HG03025 (cell line): ENCODE measurements around the gene TXN2.
"Not testable (repeated sequence)": the region's sequence is repeated elsewhere in the genome, so short reads cannot be mapped to it uniquely, and the experiment has no call there.

Experiments
- ATAC-seq: cut with Tn5 transposase; IDR thresholded peaks from one replicate; pipeline ENCODE4 v1.9.1; 2021; ENCODE audit warnings: mild to moderate bottlenecking, moderate library complexity; ENCODE audit not compliant: unreplicated experiment, low FRiP score

The TXN2 gene

DNA sequence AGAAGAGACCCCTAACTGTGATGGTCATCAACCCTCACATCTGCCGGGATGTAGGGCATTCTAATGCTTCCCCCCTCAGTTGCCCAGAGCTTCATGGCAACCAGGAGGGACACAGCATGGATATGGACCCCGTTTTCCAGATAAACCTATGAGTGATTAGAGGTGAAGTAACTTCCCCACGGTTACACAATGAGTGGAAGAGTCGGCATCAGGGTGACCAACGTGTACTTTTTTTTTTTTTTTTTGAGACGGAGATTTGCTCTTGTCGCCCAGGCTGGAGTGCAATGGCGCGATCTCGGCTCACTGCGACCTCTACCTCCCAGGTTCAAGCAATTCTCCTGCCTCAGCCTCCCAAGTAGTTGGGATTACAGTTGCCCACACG lies 25.0 kb downstream of the TXN2 start:
- ATAC-seq = no peak

DNA sequence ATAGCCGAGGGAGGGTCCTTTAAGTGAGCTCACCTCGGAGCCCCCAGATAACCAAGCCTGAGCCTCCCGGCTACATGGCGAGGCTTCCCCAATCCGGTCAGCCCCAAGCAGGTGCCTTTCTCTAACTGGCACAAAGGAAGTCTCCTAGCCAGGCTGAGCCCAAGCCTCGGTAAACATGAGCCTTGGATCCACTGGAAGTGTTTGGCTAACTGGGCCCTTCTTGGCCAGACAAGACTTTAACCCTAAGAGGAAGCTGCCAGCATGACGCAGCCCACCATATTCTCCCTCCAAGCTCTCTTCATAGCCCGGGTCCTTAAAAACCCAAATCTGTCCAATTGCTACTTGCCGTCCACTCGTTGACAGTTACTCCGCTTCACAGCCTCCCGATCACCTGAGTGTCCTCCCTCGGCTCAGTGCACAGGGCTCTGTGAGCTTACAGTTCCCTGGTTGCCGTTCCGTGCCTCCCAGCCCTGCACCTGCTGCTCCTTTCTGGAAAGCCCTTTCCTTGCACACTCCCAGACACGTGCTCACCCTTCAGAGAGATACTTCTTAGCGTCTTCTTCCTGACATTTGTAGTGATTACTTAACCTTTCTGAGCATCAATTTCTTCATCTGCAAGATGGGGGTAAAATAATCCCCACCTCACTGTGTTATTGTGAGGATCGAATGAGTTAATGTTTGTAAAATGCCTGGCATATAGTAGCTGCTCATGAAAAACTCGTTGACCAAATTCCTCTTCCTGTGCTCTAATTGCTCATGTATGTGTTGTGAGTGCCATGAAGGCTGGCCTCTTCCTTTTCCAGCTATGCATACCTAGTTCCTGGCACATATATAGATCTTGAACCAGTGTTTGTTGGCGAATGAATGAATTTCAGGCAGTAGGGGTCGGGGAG lies 25.6 kb downstream of the TXN2 start:
- ATAC-seq = no peak

DNA sequence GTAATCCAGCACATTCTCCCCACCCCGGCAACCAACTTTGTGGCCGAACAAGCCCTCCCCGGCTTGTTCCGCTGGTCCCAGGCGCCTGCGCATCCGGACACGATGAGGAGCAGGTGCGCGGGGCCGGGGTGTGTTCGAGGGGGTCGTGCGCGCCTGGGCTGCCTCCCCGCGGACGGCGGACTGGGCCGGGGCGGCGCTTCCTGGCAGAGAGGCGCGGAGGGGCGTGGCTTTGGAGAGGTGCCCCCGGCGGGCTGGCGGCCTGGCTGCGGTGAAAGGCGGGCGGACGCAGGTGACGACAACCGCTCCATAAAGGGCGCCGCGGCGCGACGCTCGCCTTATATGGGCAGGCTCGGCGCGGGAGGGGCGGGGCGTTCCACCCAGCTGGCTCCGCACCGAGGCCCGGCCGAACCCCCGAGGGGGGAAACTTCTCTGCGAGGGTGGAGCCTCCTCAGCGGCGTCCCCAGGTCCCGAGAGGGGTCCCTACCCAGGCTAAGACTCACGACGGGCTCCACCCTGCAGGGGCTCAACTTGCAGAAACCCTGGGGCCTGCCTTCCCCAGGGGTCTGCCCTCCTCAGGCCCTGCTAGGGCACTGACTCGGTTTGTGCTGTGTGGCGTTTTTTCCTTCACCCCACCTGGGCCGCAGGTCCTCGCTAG lies 26.4 kb downstream of the TXN2 start:
- peak; percentile 46 for ATAC-seq

DNA sequence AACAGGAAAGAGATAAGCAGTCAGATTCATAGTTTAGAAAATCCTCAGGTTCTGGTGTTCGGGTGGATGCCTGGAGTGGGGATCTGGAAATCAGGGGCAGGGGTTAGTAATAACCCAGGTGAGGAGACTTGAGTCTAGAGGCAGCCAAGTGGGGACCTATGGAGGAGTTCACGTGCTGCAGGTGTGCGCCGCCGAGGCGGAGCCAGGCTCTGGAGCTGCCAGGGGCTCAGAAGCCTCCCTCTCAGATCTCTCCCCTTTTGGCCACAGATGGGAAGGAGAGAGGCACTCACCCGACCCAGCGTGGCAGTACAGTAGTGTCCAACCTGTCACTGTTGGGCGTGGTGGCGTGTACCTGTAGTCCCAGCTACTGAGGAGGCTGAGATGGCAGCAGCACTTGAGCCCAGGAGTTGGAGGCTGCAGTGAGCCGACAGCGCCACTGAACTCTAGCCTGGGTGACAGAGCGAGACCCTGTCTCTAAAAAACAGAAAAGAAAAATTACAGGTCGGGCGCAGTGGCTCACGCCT lies 27.5 kb downstream of the TXN2 start:
- no peak for ATAC-seq

DNA sequence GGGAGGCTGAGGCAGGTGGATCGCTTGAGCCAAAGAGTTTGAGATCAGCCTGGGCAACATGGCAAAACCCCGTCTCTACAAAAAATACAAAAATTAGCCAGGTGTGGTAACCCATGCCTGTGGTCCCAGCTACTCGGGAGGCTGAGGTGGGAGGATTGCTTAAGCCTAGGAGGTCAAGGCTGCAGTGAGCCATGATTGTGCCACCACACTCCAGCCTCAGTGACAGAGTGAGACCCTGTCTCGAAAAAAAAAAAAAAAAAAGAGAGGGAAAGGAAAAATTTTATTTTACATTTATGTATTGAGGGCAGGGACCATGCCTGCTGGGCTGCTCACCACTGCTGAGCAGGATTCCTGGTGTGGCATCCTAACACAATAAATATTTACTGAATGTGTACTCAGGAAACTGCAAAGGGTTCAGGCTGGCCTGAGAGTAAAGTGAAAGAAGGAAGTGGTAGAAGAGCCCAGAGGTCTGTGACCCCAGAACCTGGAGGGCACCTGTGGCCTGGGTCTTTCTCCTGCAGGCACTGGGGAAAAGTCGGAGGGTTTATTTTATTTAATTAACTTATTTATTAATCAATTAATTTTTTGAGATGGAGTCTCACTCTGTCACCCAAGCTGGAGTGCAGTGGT lies 28.3 kb downstream of the TXN2 start:
- not testable (repeated sequence) for ATAC-seq

DNA sequence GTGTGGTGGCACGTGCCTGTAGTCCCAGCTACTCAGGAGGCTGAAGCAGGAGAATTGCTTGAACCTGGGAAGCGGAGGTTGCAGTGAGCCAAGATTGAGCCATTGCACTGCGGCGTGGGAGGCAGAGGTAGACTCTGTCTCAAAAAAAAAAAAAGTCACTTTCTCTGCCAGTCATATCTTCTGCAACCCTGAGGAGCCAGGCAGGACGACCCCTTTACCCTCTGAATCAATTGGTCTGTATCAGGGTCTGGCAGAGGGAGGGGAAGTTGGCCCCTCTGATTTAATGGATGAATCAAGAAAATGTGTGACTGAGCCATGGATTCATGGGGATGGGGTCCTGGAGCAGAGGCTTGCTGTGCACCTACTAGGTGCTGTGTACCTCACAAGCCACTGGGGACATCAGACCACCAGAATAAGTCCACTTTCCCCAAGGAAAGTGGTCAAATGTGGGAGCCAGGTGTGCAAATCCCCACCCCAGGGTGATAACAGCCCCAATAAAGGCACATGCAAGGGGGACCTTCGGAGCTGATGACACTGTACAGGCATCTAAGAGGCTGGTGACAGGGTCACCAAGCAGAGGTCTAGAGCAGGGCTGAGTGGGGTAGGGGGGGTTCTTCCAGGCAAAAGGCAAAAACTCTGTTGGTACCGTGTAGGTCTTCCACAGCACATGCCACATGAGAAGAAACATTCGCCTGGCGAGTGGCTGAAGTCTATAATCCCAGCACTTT lies 29.0 kb downstream of the TXN2 start:
- ATAC-seq = no peak

DNA sequence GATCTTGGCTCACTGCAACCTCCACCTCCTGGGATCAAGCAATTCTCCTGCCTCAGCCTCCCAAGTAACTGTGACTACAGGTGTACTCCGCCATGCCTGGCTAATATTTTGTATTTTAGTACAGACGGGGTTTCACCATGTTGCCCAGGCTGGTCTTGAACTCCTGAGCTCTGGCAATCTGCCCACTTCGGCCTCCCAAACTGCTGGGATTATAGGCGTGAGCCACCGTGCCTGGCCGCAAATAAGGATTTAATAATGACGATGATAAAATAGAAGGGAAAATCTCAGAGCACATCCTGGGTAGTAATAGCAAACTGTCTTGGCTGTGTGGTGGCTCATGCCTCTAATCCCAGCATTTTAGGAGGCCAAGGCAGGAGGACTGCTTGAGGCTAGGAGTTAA lies 30.5 kb downstream of the TXN2 start:
- not testable (repeated sequence) for ATAC-seq

DNA sequence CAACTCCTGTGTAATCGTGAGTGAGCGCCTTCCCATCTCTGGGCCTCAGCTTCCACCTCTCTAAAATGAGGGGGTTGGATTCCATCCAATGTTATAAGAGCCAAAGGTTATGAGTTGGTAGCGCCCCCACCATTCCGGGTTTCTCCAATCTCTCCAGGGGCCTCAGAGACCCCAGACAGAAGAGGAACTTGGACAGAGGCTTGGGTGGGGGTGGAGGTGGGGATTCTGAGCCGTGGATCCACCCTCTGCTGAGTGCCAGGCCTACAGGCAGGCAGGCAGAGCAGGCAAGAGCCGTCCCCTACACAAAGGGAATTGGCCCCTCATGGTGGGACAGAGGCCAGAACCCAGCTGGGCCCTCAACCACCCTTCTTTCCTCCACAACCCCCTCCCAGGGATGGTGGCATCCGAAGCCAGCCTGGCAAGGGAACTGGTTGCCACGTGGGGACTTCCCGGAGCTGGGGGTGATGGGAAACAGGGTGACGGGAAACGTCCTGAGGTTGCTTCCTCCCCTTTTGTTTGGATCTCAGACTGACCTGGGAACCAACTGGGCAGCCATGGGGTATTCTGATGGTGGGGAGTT lies 31.8 kb downstream of the TXN2 start:
- no peak for ATAC-seq

DNA sequence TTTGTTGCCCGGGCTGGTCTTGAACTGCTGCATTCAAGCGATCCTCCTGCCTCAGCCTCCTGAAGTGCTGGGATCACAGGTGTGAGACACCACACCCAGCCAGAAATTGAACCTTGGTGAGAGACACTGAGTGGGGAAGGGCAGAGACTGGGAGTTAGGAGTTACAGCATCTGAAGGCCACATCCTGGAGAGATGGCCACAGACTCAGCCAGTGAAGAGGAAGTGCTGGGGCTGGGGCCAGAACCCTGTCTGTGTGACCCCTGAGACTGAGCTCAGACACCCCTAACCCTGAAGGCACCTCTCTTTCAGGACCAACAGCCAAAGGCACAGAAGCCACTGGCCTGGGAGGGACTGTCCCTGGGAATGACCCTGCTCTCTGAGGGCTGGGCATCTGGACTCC lies 33.8 kb downstream of the TXN2 start:
- ATAC-seq = no peak

DNA sequence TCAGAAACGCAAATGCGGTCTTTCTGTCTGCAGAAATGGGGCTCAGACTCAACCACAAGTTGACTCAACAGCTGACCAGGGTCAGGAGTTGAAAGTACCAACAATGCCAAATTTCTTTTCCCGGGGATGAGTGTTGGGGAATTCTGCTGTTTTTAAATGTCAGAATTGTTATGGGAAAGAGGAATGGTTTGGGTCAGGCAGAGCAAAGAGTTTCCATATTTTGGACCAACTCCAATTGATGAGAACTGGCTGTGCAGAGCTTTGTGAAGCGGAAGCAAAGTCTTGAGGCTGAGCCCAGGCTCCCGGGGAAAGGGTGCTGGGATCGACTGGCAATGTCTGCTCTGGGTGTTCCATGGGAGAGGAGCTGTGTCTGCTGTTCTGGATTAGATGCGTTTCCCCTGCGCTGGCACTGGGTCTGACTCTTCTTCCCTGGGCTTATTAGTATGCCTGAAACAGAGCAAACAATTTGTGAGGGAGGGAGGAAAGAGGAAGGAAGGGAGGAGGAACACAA lies 36.2 kb downstream of the TXN2 start:
- ATAC-seq = no peak

DNA sequence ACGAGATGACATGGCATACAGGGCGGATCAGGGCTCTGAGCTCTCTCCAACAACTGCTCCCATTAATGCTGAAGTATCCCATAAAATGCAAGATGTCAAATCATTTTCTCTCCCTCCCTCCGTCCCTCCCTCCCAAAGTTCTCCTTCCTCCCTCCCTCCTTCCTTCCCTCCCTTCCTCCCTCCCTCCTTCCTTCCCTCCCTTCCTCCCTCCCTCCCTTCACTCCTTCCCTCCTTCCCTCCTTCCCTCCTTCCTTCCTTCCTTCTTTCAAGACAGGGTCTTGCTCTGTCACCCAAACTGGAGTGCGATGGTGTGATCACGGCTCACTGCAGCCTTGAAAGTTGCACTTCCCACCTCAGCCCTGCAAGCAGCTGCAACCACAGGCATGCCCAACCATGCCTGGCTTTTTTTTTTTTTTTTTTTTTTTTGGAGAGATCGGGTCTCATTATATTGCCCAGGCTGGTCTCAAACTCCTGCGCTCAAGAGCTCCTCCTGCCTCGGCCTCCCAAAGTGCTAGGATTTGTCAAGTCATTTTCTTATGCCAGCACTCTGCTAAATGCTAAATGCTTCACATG lies 38.2 kb downstream of the TXN2 start:
- no peak for ATAC-seq

DNA sequence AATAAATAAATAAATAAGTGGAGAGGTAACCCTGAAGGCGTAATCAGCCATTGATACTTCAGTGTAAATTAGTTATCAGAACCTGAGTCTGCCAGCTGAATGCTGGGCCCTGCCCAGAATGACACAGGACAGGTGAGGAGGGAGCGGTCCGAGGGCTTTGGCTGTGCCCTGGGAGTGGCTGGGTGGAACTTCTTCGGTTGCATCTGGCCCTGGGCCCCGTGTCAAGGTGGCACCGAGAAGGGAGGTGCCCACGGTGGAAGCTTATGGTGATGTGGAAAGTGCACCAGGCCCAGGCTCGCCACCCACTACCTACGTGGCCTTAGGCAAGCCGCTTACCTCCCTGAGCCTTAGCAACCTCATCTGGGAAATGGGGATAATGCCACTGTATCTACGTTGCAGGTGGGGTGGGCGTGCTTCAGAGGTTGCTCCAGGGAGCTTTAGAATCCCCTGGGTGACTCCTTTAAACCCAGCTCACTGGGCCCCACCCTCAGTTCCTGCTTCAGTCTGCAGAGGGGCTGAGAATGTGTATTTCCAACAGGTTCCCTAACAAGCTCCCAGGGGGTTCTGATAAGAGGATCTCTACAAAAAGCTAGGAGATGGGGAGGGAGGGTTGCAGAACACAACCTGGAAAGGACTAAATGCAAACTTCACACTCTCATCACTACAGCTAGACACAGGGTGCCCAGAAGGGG lies 38.8 kb downstream of the TXN2 start:
- no peak for ATAC-seq

DNA sequence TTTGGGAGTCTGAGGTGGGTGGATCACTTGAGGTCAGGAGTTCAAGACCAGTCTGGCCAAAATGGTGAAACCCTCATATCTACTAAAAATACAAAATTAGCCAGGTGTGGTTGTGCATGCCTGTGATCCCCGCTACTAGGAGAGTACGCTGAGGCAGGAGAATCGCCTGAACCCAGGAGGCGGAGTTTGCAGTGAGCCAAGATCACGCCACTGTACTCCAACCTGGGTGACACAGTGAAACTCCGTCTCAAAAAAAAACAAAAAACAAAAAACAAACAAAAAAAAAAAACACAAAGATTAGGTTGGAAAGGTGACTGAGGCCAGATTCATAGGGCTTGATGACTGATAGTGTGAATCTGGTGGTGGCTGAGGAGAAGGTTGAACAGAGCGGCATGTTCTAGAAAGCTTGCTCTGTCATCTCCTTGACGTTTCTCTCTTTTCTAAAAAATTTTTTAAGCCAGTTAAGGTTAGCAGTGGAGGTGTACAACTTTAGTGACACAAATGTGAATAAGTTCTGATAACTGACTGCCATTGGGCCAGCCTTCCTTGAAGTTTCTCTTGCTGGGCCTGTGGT lies 40.9 kb downstream of the TXN2 start:
- ATAC-seq = no peak

DNA sequence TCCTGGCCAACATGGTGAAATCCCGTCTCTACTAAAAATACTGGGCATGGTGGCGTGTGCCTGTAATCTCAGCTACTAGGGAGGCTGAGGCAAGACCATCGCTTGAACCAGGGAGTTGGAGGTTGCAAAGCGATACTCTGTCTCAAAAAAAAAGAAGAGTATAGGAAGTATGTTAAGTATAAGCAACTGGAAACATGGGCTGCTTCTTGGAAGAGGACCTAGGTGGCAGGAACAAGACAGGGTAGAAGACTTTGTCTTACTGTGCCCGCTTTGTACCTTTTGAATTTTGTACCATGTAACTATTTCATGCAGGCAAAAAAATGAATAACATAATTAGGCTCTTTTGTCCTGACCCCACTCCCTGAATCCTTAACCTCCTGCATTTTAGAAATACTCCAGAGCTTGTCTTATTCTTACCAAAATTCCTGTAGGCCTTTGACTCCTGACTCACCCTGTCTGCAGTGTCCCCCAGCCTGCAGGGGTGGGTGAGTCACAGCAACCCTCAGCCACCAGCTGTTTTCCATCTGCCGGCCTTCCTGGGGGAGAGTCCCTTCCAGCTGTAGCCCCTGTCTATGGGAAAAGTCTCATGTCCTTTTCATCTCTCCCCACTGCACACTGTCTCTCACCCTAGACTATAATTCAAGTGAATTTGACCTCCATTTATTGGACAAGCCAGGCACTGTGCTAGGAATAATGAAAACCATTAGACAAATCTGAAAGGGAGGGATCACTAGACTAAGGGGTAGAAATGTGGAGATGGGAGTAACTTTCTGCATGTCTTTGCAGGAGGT lies 41.8 kb downstream of the TXN2 start:
- no peak for ATAC-seq

DNA sequence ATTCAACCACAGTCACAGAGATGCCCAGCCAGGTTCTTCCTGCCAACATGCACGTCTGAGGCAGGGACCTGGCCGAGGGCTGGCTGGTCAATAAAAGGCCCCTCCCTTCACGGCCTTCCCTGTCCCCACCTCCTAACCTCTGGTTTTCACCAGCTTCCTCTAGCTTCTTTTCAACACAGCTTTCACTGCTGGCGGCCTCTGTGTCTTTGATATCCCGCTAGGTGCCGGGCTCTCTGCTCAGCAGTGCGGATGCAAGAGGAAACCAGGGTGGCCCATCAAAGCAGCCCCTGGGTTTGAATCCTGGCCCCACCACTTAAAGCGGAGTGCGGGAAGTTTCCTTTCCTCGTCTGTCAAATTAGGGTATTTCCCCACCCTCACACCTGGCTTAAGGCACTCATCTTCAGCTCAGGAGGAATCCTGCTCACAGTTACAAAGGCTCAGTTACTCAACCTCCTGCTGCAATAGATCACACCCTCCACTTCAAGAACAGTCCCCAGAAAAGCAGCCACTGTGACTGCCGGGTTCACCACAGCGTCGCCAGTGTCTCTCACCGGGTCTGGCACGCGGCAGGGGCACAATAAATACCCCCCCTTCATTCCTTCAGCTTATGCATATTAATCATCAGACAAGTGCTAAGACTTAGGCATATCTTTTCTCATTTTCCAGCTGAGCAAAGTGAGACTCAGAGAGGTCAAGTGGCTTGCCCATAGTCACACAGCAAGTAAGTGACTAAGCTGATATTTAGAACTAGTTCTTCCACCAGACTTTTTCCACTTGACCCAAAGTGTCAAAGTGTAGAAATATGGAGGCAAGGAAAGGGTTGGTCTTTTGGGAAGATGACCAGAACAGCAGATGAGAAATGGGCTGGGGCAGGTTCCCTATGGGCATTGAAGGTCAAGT lies 45.7 kb downstream of the TXN2 start:
- ATAC-seq = no peak

DNA sequence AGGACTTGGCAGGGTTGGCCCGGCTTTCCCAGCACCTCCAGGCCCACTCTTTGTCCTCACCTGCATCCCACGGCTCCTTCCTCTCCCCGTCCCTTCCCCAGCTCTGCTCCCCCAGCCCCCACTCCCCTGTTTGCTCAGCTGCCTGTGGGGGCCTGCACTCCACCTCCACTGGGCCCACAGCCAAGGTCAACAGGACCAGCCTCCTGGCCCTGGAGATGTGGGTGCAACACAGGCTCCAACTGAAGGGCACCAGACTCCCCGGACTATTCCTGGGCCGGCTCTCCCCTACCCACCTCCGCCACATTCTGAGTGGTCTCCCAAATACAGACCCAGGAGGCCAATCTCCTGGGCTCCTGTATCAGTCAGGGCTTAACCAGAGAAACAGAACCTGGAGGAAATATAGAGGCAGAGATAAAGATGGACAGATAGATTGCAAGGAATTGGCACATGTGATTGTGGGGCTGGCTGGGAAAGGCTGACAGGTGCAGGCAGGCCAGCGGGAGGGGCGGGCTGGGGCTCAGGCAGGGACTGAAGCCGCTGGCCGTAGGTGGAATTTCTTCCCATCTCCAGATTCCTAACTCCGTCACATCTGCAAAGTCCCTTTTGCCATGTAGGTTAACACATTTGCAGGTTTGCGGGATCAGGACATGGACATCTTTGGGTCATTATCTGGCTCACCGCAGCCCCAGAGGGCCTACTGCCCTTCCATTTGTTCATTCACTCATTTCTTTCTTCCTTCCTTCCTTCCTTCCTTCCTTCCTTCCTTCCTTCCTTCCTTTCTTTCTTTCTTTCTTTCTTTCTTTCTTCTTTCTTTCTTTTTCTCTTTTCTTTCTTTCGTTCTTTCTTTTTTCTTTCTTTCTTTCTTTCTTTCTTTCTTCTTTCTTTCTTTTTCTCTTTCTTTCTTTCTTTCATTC lies 47.9 kb downstream of the TXN2 start:
- no peak for ATAC-seq
